H1 (cell line): ENCODE results near the gene CYP4V2. TPM values are rescaled to one million over a fixed set of nuclear protein-coding genes. Genes with fewer than 3 reads are reported as not detected.

Experiments used
- E2F6 ChIP-seq: IDR thresholded peaks from 2 replicates; pipeline ENCODE4 v1.6.1; 2012; ENCODE audit warnings: inconsistent platforms
- GABPA ChIP-seq: IDR thresholded peaks from 2 replicates; pipeline ENCODE4 v1.6.1; 2011; ENCODE audit warnings: mild to moderate bottlenecking, low read length, moderate library complexity, borderline replicate concordance; ENCODE audit not compliant: insufficient read depth
- TCF12 ChIP-seq: IDR thresholded peaks from 2 replicates; pipeline ENCODE4 v1.6.1; 2011; ENCODE audit warnings: low read depth, mild to moderate bottlenecking, low read length
- YY1 ChIP-seq: IDR thresholded peaks from 2 replicates; pipeline ENCODE4 v1.6.1; 2011; ENCODE audit warnings: low read depth, mild to moderate bottlenecking, low read length
- polyA plus RNA-seq, 7 experiments: library from polyadenylated mRNA; depleted of rRNA in 3 of 7; stranded (reverse) in 5 of 7; unstranded in 2 of 7; fragments of >200 nt in 5 of 7; fragments of 200-250 nt in 2 of 7; gene quantifications; 1 replicate in 5 of 7; 2 replicates in 1 of 7; 4 replicates in 1 of 7; pipeline versions ENCODE4 v1.2.1 to v1.2.3, GENCODE V29; 2011 to 2013; ENCODE audit warnings: missing spikeins in 2 of 7, mixed read lengths in 2 of 7
- total RNA-seq: library from RNA; stranded (reverse); fragmentation: NEBNext Ultra II Directional; extraction: Animal tissue kit (Norgen Biotek cat#: 25700); gene quantifications from 2 replicates; pipeline ENCODE4 v1.2.1, GENCODE V29; 2021

The CYP4V2 gene
- total and polyA plus RNA-seq, 2 of the 8 experiments (the other 6 are each of a cell fraction or from before 2014, with no cell fraction given) = 0.65 to 1.0 TPM

- TF ChIP-seq GABPA = no peak
- TF ChIP-seq TCF12 = no peak
- TF ChIP-seq E2F6 = no peak
- TF ChIP-seq YY1 = no peak
These were observed 63.8 kb downstream of the CYP4V2 start (continued) for GRCh38 chr4:186255122-186255521.
